ENCODE results near the gene DPP6.

DNA sequence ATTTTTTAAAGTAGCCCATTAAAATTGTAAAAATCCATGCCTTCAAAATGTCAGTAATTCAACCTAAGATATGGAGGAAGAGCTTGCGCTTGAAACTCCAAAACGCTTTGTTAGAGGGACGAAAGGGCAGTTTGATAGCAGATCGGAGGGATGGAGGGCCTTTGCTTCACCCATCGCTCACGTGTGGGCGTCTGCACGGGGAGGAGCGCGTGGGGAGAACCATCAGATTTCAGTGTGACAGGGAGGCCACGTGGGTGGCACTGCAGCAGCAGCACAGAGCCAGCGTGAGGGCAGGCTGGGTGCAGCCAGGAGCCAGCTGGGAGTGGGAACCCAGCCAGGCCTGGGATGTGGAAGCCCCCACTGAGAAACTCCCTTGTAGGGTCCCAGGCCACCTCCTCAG lies 625.3 kb downstream of the DPP6 start:
- TF ChIP-seq ZKSCAN8 (CRISPR knock-in tag; IDR thresholded peaks at IDR 0.05), result no peak
- TF ChIP-seq, protein P1, sequence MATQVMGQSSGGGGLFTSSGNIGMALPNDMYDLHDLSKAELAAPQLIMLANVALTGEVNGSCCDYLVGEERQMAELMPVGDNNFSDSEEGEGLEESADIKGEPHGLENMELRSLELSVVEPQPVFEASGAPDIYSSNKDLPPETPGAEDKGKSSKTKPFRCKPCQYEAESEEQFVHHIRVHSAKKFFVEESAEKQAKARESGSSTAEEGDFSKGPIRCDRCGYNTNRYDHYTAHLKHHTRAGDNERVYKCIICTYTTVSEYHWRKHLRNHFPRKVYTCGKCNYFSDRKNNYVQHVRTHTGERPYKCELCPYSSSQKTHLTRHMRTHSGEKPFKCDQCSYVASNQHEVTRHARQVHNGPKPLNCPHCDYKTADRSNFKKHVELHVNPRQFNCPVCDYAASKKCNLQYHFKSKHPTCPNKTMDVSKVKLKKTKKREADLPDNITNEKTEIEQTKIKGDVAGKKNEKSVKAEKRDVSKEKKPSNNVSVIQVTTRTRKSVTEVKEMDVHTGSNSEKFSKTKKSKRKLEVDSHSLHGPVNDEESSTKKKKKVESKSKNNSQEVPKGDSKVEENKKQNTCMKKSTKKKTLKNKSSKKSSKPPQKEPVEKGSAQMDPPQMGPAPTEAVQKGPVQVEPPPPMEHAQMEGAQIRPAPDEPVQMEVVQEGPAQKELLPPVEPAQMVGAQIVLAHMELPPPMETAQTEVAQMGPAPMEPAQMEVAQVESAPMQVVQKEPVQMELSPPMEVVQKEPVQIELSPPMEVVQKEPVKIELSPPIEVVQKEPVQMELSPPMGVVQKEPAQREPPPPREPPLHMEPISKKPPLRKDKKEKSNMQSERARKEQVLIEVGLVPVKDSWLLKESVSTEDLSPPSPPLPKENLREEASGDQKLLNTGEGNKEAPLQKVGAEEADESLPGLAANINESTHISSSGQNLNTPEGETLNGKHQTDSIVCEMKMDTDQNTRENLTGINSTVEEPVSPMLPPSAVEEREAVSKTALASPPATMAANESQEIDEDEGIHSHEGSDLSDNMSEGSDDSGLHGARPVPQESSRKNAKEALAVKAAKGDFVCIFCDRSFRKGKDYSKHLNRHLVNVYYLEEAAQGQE (IDR thresholded peaks at IDR 0.05; ENCODE audit: borderline replicate concordance), result no peak
- TF ChIP-seq, protein P1 (CRISPR knock-in tag; IDR thresholded peaks at IDR 0.05; ENCODE audit: low read depth), result no peak
- TF ChIP-seq ELF1 (tag; IDR thresholded peaks at IDR 0.05), result no peak
- TF ChIP-seq, protein P2, sequence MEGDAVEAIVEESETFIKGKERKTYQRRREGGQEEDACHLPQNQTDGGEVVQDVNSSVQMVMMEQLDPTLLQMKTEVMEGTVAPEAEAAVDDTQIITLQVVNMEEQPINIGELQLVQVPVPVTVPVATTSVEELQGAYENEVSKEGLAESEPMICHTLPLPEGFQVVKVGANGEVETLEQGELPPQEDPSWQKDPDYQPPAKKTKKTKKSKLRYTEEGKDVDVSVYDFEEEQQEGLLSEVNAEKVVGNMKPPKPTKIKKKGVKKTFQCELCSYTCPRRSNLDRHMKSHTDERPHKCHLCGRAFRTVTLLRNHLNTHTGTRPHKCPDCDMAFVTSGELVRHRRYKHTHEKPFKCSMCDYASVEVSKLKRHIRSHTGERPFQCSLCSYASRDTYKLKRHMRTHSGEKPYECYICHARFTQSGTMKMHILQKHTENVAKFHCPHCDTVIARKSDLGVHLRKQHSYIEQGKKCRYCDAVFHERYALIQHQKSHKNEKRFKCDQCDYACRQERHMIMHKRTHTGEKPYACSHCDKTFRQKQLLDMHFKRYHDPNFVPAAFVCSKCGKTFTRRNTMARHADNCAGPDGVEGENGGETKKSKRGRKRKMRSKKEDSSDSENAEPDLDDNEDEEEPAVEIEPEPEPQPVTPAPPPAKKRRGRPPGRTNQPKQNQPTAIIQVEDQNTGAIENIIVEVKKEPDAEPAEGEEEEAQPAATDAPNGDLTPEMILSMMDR (IDR thresholded peaks at IDR 0.05 in 2 of 3, conservative IDR thresholded peaks at IDR 0.05 in 1 of 3; ENCODE audit: insufficient read depth in 2 of 3, low read depth in 1 of 3, low read length in 3 of 3), result no peak
- TF ChIP-seq ZNF589 (CRISPR knock-in tag; IDR thresholded peaks at IDR 0.05; ENCODE audit: low read depth), result no peak
- TF ChIP-seq POLR2G (IDR thresholded peaks at IDR 0.05; ENCODE audit: low read depth, low read length), result peak; percentile 52
- no peak for TF ChIP-seq PHF8 (IDR thresholded peaks at IDR 0.05; ENCODE audit: borderline replicate concordance, low read length)
